Measurements from ENCODE around the gene SLC35G4.

SLC35G4 gene

GRCh38 chr18:11581286-11581685 is 28.1 kb upstream of the SLC35G4 start:
- no peak for TF ChIP-seq CTCF (IDR thresholded peaks at IDR 0.05; ENCODE audit: low read depth, low read length)
- no peaks in the 10 kb centered on the region for H3K36me3 ChIP-seq
- H3K9me3 ChIP-seq, result no peaks in the 10 kb centered on the region
- no peak overlapping the region for H3K4me3 ChIP-seq (ENCODE audit: low read depth, low read length)
- no peak for DNase-seq
- no peaks in the 10 kb centered on the region for H3K27me3 ChIP-seq
- no peaks in the 10 kb centered on the region for H3K4me1 ChIP-seq

GRCh38 chr18:11585596-11585995 is 23.8 kb upstream of the SLC35G4 start:
- Histone ChIP-seq H3K4me1 (no peaks in the 10 kb centered on the region), H3K27me3 (no peaks in the 10 kb centered on the region), H3K4me3 (ENCODE audit: low read depth, low read length) (no peak overlapping the region), H3K9me3 (no peaks in the 10 kb centered on the region), H3K36me3 (no peaks in the 10 kb centered on the region)
- DNase-seq, result no peak
- no peak for TF ChIP-seq CTCF (IDR thresholded peaks at IDR 0.05; ENCODE audit: low read depth, low read length)

- Histone ChIP-seq H3K27me3 (no peaks in the 10 kb centered on the region), H3K9me3 (no peaks in the 10 kb centered on the region), H3K4me3 (ENCODE audit: low read depth, low read length) (no peak overlapping the region), H3K36me3 (no peaks in the 10 kb centered on the region), H3K4me1 (no peaks in the 10 kb centered on the region)
- TF ChIP-seq CTCF (IDR thresholded peaks at IDR 0.05; ENCODE audit: low read depth, low read length), result no peak
- no peak for DNase-seq
Measured at GRCh38 chr18:11586896-11587295, 22.5 kb upstream of the SLC35G4 start.

- no peaks in the 10 kb centered on the region for H3K36me3 ChIP-seq
- DNase-seq, result no peak
- no peak for TF ChIP-seq CTCF (IDR thresholded peaks at IDR 0.05; ENCODE audit: low read depth, low read length)
- no peaks in the 10 kb centered on the region for H3K27me3 ChIP-seq
- no peaks in the 10 kb centered on the region for H3K9me3 ChIP-seq
- no peak overlapping the region for H3K4me3 ChIP-seq (ENCODE audit: low read depth, low read length)
- no peaks in the 10 kb centered on the region for H3K4me1 ChIP-seq
Measured at GRCh38 chr18:11587432-11587831, 22.0 kb upstream of the SLC35G4 start.

GRCh38 chr18:11587846-11588245 is 21.6 kb upstream of the SLC35G4 start:
- no peak for DNase-seq
- no peak overlapping the region for H3K4me3 ChIP-seq (ENCODE audit: low read depth, low read length)
- H3K9me3 ChIP-seq, result no peaks in the 10 kb centered on the region
- no peaks in the 10 kb centered on the region for H3K4me1 ChIP-seq
- no peaks in the 10 kb centered on the region for H3K27me3 ChIP-seq
- no peak for TF ChIP-seq CTCF (IDR thresholded peaks at IDR 0.05; ENCODE audit: low read depth, low read length)
- H3K36me3 ChIP-seq, result no peaks in the 10 kb centered on the region

GRCh38 chr18:11591957-11592356 is 17.4 kb upstream of the SLC35G4 start:
- H3K4me3 ChIP-seq (ENCODE audit: low read depth, low read length), result no peak overlapping the region
- DNase-seq, result no peak
- no peaks in the 10 kb centered on the region for H3K9me3 ChIP-seq
- no peaks in the 10 kb centered on the region for H3K27me3 ChIP-seq
- no peak for TF ChIP-seq CTCF (IDR thresholded peaks at IDR 0.05; ENCODE audit: low read depth, low read length)
- no peaks in the 10 kb centered on the region for H3K4me1 ChIP-seq
- H3K36me3 ChIP-seq, result no peaks in the 10 kb centered on the region

All from BE2C (cell line).